ENCODE results near the gene PTPRN2. TPM values are rescaled to one million over a fixed set of nuclear protein-coding genes. Genes with fewer than 3 reads are reported as not detected.

The PTPRN2 gene
- total and polyA plus RNA-seq, 2 donors (not counting 3 experiments of a cell fraction or from before 2014, with no cell fraction given) = 0.62 to 0.88 TPM

DNA sequence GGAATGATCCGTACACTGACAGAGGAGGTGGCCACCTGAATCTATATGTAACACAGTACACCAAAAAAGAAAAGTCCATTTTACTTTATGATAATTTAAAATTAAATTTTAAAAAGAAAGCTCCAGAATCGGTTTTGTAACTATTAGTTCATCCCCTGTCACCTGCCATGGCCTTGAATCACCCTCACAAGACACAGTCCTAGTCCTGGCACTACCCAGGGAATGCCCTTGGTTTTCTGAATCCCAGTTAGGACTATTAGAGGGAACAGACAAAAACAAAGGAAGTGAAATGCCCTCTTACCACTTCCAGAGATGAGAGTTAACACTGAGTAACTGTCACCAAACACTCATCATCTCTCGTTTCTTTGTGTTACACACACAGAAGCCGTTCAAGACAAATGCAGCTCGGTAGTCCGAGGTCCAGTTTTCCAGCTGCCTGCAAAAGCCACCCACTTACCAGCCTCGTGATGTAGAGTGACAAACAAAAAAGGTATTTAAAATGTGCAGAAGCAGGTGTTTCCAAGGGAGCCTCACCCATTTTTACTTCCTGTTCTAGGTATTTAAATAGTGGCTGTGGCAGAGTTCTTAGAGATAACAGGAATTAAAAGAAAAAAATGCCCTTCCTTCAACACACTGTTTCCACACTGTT is 6.1 kb downstream of the PTPRN2 start:
- intact Hi-C loops (cut with micrococcal nuclease) = no loop called here
- dilution Hi-C loops (cut with MboI; ENCODE audit: extremely low pct_ligation_motif_present, low sequenced_read_pairs) = no loop called here
- H3K27ac ChIP-seq (ENCODE audit: insufficient read depth, low read depth, low read length) = no peak overlapping the region
- BruUV-seq (replicated peaks) = no TSS peak
- H2AFZ ChIP-seq (ENCODE audit: low read depth, low read length) = no peak overlapping the region
- H3K4me3 ChIP-seq (replicated peaks in 1 of 3; ENCODE audit: insufficient read depth in 1 of 3, low read depth in 1 of 3, low read length in 3 of 3) = no peak overlapping the region
- H3K9me3 ChIP-seq (replicated peaks; ENCODE audit: control insufficient read depth, insufficient read depth, low read length) = no peaks in the 10 kb centered on the region
- POLR2A ChIA-PET = no interaction called here
- TF ChIP-seq MAX (IDR thresholded peaks at IDR 0.05; ENCODE audit: insufficient read depth, insufficient read length) (no peak), POLR2A (IDR thresholded peaks at IDR 0.05; ENCODE audit: low read depth, low read length) (no peak), GATA2 (IDR thresholded peaks at IDR 0.05; ENCODE audit: insufficient read depth, insufficient read length, low read depth, low read length) (no peak), POLR2AphosphoS5 (IDR thresholded peaks at IDR 0.05; ENCODE audit: insufficient read depth, low read depth, low read length) (no peak), CTCF (IDR thresholded peaks at IDR 0.05; ENCODE audit: extremely low read depth in 1 of 2, insufficient read depth in 1 of 2, low read depth in 1 of 2, low read length in 2 of 2) (no peak), JUN (IDR thresholded peaks at IDR 0.05; ENCODE audit: borderline replicate concordance, insufficient read depth, insufficient read length, low read depth) (no peak), EZH2 (IDR thresholded peaks at IDR 0.05; ENCODE audit: borderline replicate concordance, low read depth, low read length, severe bottlenecking) (no peak), FOS (IDR thresholded peaks at IDR 0.05; ENCODE audit: borderline replicate concordance, insufficient read depth, low read length) (no peak), MYC (IDR thresholded peaks at IDR 0.05; ENCODE audit: low read depth, low read length) (no peak)
- peaks cover 6 to 11% of the 10 kb centered on the region in 2 experiments for H3K27me3 ChIP-seq (ENCODE audit: control insufficient read depth in 2 of 2, insufficient read depth in 2 of 2, low read length in 2 of 2)
- no peaks in the 10 kb centered on the region for H4K20me1 ChIP-seq (replicated peaks; ENCODE audit: control insufficient read depth, extremely low read depth, insufficient read depth, low read length)
- no peak overlapping the region for H3K9ac ChIP-seq (replicated peaks; ENCODE audit: extremely low read depth, insufficient read depth, low read length)
- no peaks in the 10 kb centered on the region for H3K36me3 ChIP-seq (ENCODE audit: control insufficient read depth in 2 of 2, extremely low read depth in 1 of 2, insufficient read depth in 2 of 2, low read length in 2 of 2)
- DNase-seq (ENCODE audit: low read depth, low spot score) (no peak), FAIRE-seq (no peak)
- H3K79me2 ChIP-seq (ENCODE audit: control insufficient read depth, insufficient read depth, low read length) = no peaks in the 10 kb centered on the region
- no peak overlapping the region for H3K4me2 ChIP-seq (ENCODE audit: insufficient read depth, low read length)
- H3K4me1 ChIP-seq (ENCODE audit: control insufficient read depth, extremely low read depth, insufficient read depth, low read length) = no peaks in the 10 kb centered on the region
- no peaks in the 10 kb centered on the region for H3K9me1 ChIP-seq (replicated peaks; ENCODE audit: control insufficient read depth, extremely low read depth, insufficient read depth, low read length)
- CTCF ChIA-PET = no interaction called here

Measured in endothelial cell of umbilical vein (primary cell).